OCI-LY7 (cell line): ENCODE measurements around the gene E4F1. TPM values are rescaled to one million over a fixed set of nuclear protein-coding genes. Genes with fewer than 3 reads are reported as not detected.

Source experiments
- BruUV-seq: library from RNA; stranded (reverse); fragments of 400-500 nt; replicated peaks from 2 replicates; lab custom pipeline; 2021; lab: Mats Ljungman, UMichigan
- CTCF ChIA-PET: fragments of 300-600 bp; sonication (Branson Sonifier 250); formaldehyde crosslinking; loops from one replicate; lab custom pipeline; 2022; ENCODE audit warnings: antibody characterized with exemption; ENCODE audit not compliant: unreplicated experiment; lab: Charles Lee
- POLR2A ChIA-PET: fragments of 300-600 bp; sonication (Branson Sonifier 250); formaldehyde crosslinking; loops from one replicate; lab custom pipeline; 2022; ENCODE audit warnings: antibody characterized with exemption; lab: Charles Lee
- DNase-seq: peaks from one replicate; pipeline ENCODE4 v3.0.0-alpha.2; 2015; ENCODE audit warnings: low spot score
- H2AFZ ChIP-seq: fragments of 200-600 bp; sonication (generic), shearing (Covaris generic); 2 replicates; pipeline ENCODE4 v1.6.1; 2014; ENCODE audit warnings: mild to moderate bottlenecking, antibody characterized with exemption, low read length, moderate library complexity
- H3K27ac ChIP-seq: fragments of 200-600 bp; sonication (generic); 2 replicates; pipeline ENCODE4 v1.5.1; 2014; ENCODE audit warnings: mixed run types, low read depth, mild to moderate bottlenecking, moderate library complexity, low read length, inconsistent platforms; ENCODE audit not compliant: poor library complexity, severe bottlenecking
- H3K36me3 ChIP-seq: fragments of 200-600 bp; sonication (generic); 2 replicates; pipeline ENCODE4 v1.6.1; 2014; ENCODE audit warnings: mild to moderate bottlenecking, antibody characterized with exemption, low read length, moderate library complexity, mixed read lengths; ENCODE audit not compliant: insufficient read depth
- H3K4me1 ChIP-seq: fragments of 200-600 bp; sonication (generic); 2 replicates; pipeline ENCODE4 v1.5.1; 2014; ENCODE audit warnings: mild to moderate bottlenecking, low read length; ENCODE audit not compliant: insufficient read depth, poor library complexity, severe bottlenecking
- H3K4me2 ChIP-seq: fragments of 200-600 bp; sonication (generic); 2 replicates; pipeline ENCODE4 v1.6.1; 2014; ENCODE audit warnings: mild to moderate bottlenecking, low read length
- H3K4me3 ChIP-seq: fragments of 200-600 bp; sonication (generic); 2 replicates; pipeline ENCODE4 v1.5.1; 2014; ENCODE audit warnings: mild to moderate bottlenecking, low read depth, low read length; ENCODE audit not compliant: poor library complexity, severe bottlenecking
- H3K79me2 ChIP-seq: fragments of 200-600 bp; sonication (generic); 2 replicates; pipeline ENCODE4 v1.6.1; 2016; ENCODE audit warnings: low read depth, mild to moderate bottlenecking, low read length, moderate library complexity, mixed read lengths; ENCODE audit not compliant: insufficient read depth
- H3K9me2 ChIP-seq: fragments of 200-600 bp; sonication (generic); 2 replicates; pipeline ENCODE4 v1.6.1; 2016; ENCODE audit warnings: mild to moderate bottlenecking, low read length, mixed read lengths; ENCODE audit not compliant: insufficient read depth
- H3K9me3 ChIP-seq: fragments of 200-600 bp; sonication (generic); 2 replicates; pipeline ENCODE4 v1.6.1; 2014; ENCODE audit warnings: mild to moderate bottlenecking, mixed run types, low read length, mixed read lengths
- H4K20me1 ChIP-seq: fragments of 200-600 bp; sonication (generic); 2 replicates; pipeline ENCODE4 v1.6.1; 2014; ENCODE audit warnings: mild to moderate bottlenecking, antibody characterized with exemption, low read length, moderate library complexity, mixed read lengths; ENCODE audit not compliant: insufficient read depth
- EZH2phosphoT487 ChIP-seq: fragments of 200-600 bp; sonication (generic); IDR thresholded peaks from 2 replicates; pipeline ENCODE4 v1.6.1; 2018; ENCODE audit warnings: low read depth, borderline replicate concordance, mild to moderate bottlenecking, mixed run types, antibody characterized with exemption, low read length, moderate library complexity, mixed read lengths
- intact Hi-C: fragments of 100-400 bp; cut with micrococcal nuclease; formaldehyde crosslinking; loops from one replicate; pipeline ENCODE4 v1.10.0; 2022; ENCODE audit not compliant: unreplicated experiment
- total RNA-seq, 2 experiments: library from RNA; depleted of rRNA in 1 of 2; stranded (reverse); fragments of >200 nt in 1 of 2; shearing (Covaris generic) in 1 of 2; gene quantifications; 2 replicates each; pipeline ENCODE4 v1.2.3, GENCODE V29; 2014 to 2022
- TF ChIP-seq, protein P1 (sequence below): fragments of 200-600 bp; sonication (generic); conservative IDR thresholded peaks from 2 replicates; pipeline ENCODE4 v1.5.1; 2014; ENCODE audit warnings: mild to moderate bottlenecking, antibody characterized with exemption, low read length, moderate library complexity, mixed read lengths

Gene E4F1
- total RNA-seq, 2 experiments from 2014 or later: 42.3 to 59.6 TPM

DNA sequence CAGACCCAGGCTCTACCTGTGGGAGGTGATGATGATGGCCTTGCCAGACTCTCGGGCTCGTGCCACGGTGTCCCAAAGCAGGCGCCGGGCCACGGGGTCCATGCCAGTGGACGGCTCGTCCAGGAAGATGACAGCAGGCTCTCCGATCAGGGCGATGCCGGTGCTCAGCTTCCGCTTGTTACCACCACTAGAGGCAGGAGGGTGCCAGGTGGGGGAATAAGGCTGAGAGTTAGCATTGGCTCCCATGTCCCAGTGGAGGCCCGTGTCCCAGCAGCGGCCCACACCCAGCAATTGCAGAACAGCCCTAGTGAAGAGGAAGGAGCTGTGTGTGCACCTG, 54.8 kb downstream of the E4F1 start:
- Histone ChIP-seq H3K36me3 (no peaks in the 10 kb centered on the region), H3K9me2 (no peaks in the 10 kb centered on the region), H3K4me2 (no peak overlapping the region), H3K79me2 (no peaks in the 10 kb centered on the region), H2AFZ (no peak overlapping the region), H3K4me1 (no peaks in the 10 kb centered on the region), H3K27ac (no peak overlapping the region), H3K9me3 (no peaks in the 10 kb centered on the region), H3K4me3 (no peak overlapping the region), H4K20me1 (no peaks in the 10 kb centered on the region; the same call in 1 of the 2 replicates)
- no peak for TF ChIP-seq EZH2phosphoT487
- TF ChIP-seq, protein P1, sequence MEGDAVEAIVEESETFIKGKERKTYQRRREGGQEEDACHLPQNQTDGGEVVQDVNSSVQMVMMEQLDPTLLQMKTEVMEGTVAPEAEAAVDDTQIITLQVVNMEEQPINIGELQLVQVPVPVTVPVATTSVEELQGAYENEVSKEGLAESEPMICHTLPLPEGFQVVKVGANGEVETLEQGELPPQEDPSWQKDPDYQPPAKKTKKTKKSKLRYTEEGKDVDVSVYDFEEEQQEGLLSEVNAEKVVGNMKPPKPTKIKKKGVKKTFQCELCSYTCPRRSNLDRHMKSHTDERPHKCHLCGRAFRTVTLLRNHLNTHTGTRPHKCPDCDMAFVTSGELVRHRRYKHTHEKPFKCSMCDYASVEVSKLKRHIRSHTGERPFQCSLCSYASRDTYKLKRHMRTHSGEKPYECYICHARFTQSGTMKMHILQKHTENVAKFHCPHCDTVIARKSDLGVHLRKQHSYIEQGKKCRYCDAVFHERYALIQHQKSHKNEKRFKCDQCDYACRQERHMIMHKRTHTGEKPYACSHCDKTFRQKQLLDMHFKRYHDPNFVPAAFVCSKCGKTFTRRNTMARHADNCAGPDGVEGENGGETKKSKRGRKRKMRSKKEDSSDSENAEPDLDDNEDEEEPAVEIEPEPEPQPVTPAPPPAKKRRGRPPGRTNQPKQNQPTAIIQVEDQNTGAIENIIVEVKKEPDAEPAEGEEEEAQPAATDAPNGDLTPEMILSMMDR: peak; percentile 59
- CTCF ChIA-PET: no interaction called here
- peak; percentile 34 for DNase-seq
- no TSS peak for BruUV-seq
- POLR2A ChIA-PET: no interaction called here
- intact Hi-C loops: no loop called here

GRCh38 chr16:2278956-2279800, 55.8 kb downstream of the E4F1 start:
- Histone ChIP-seq H4K20me1 (no peaks in the 10 kb centered on the region; the same call in 1 of the 2 replicates), H3K4me3 (no peak overlapping the region), H2AFZ (no peak overlapping the region), H3K27ac (no peak overlapping the region), H3K36me3 (no peaks in the 10 kb centered on the region), H3K9me2 (no peaks in the 10 kb centered on the region), H3K9me3 (no peaks in the 10 kb centered on the region), H3K4me1 (no peaks in the 10 kb centered on the region), H3K4me2 (no peak overlapping the region), H3K79me2 (no peaks in the 10 kb centered on the region)
- BruUV-seq: no TSS peak
- DNase-seq: no peak
- CTCF ChIA-PET: no interaction called here
- POLR2A ChIA-PET: no interaction called here
- TF ChIP-seq, protein P1: no peak
- no peak for TF ChIP-seq EZH2phosphoT487
- intact Hi-C loops: no loop called here

DNA sequence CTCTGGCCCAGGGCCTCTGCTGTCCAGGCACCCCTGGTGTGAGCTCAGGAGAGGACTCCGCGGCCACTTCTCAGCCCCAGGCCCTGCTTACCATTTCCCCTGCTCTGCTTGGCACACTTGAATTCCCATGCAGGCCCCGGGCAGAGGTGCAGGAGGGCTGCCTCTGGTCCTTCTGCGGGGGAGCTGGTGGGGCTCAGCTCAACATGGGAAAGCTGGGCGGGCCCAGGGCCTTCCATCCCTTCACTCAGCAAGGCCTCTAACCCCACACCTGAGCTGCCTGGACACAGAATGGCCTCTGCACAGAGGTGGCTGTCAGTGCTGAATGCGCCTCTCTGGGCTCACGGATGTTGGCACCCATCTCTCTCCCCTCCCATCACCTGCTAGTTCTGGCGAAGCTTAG, 57.1 kb downstream of the E4F1 start:
- POLR2A ChIA-PET: no interaction called here
- Histone ChIP-seq H4K20me1 (no peaks in the 10 kb centered on the region; the same call in 1 of the 2 replicates), H3K9me2 (no peaks in the 10 kb centered on the region), H3K4me3 (no peak overlapping the region), H3K4me1 (no peaks in the 10 kb centered on the region), H3K4me2 (no peak overlapping the region), H3K36me3 (no peaks in the 10 kb centered on the region), H3K79me2 (no peaks in the 10 kb centered on the region), H2AFZ (no peak overlapping the region), H3K9me3 (no peaks in the 10 kb centered on the region), H3K27ac (no peak overlapping the region)
- BruUV-seq: no TSS peak
- no peak for DNase-seq
- CTCF ChIA-PET: no interaction called here
- TF ChIP-seq EZH2phosphoT487: no peak
- TF ChIP-seq, protein P1: no peak
- intact Hi-C loops: no loop called here
